MM.1S (cell line): ENCODE results near the gene SETBP1.

Source experiments
- DNase-seq: peaks from one replicate; pipeline ENCODE4 v3.0.0-alpha.2; 2015
- H2AFZ ChIP-seq: fragments of 300-600 bp; sonication (generic); 2 replicates; pipeline ENCODE4 v1.6.0; 2016; ENCODE audit warnings: antibody characterized with exemption, low read length
- H3F3A ChIP-seq: fragments of 300-600 bp; sonication (generic); 2 replicates; pipeline ENCODE4 v1.6.1; 2016; ENCODE audit warnings: mild to moderate bottlenecking, antibody characterized with exemption, low read length, moderate library complexity, mixed read lengths; ENCODE audit not compliant: insufficient read depth
- H3K27ac ChIP-seq: fragments of 300-600 bp; sonication (generic); 2 replicates; pipeline ENCODE4 v1.5.1; 2016; ENCODE audit warnings: mild to moderate bottlenecking, low read length
- H3K27me3 ChIP-seq: fragments of 300-600 bp; sonication (generic); replicated peaks from 2 replicates; pipeline ENCODE4 v1.6.0; 2016; ENCODE audit warnings: low read length; ENCODE audit not compliant: insufficient read depth
- H3K36me3 ChIP-seq: fragments of 300-600 bp; sonication (generic); replicated peaks from 2 replicates; pipeline ENCODE4 v1.6.1; 2016; ENCODE audit warnings: mild to moderate bottlenecking, low read length, mixed read lengths; ENCODE audit not compliant: insufficient read depth
- H3K4me1 ChIP-seq: fragments of 300-600 bp; sonication (generic); 2 replicates; pipeline ENCODE4 v1.6.1; 2016; ENCODE audit warnings: low read length, mixed read lengths
- H3K4me2 ChIP-seq: fragments of 300-600 bp; sonication (generic); 2 replicates; pipeline ENCODE4 v1.6.0; 2016; ENCODE audit warnings: low read depth, low read length
- H3K4me3 ChIP-seq: fragments of 300-600 bp; sonication (generic); 2 replicates; pipeline ENCODE4 v1.5.1; 2016; ENCODE audit warnings: low read length, mixed read lengths
- H3K79me2 ChIP-seq: fragments of 300-600 bp; sonication (generic); 2 replicates; pipeline ENCODE4 v1.6.1; 2016; ENCODE audit warnings: mixed run types, low read length, mixed read lengths
- H3K9ac ChIP-seq: fragments of 300-600 bp; sonication (generic); 2 replicates; pipeline ENCODE4 v1.6.1; 2016; ENCODE audit warnings: low read length, mixed read lengths
- H3K9me2 ChIP-seq: fragments of 300-600 bp; sonication (generic); replicated peaks from 2 replicates; pipeline ENCODE4 v1.6.1; 2016; ENCODE audit warnings: mild to moderate bottlenecking, low read length, mixed read lengths; ENCODE audit not compliant: insufficient read depth
- H3K9me3 ChIP-seq: fragments of 300-600 bp; sonication (generic); replicated peaks from 2 replicates; pipeline ENCODE4 v1.6.1; 2016; ENCODE audit warnings: mild to moderate bottlenecking, low read length, mixed read lengths; ENCODE audit not compliant: insufficient read depth
- H4K20me1 ChIP-seq: fragments of 300-600 bp; sonication (generic); 2 replicates; pipeline ENCODE4 v1.6.1; 2016; ENCODE audit warnings: mild to moderate bottlenecking, low read length, moderate library complexity, mixed read lengths; ENCODE audit not compliant: insufficient read depth
- EZH2 ChIP-seq: fragments of 300-600 bp; sonication (generic); optimal IDR thresholded peaks from 2 replicates; pipeline ENCODE3; 2017; ENCODE audit warnings: low read depth, mild to moderate bottlenecking, antibody characterized with exemption, low read length, mixed read lengths
- EZH2phosphoT487 ChIP-seq: fragments of 300-600 bp; sonication (generic); IDR thresholded peaks from 2 replicates; pipeline ENCODE4 v1.6.1; 2018; ENCODE audit warnings: antibody characterized with exemption, low read length
- TF ChIP-seq, protein P1 (sequence below): fragments of 300-600 bp; sonication (generic); IDR thresholded peaks from 2 replicates; pipeline ENCODE4 v1.5.1; 2016; ENCODE audit warnings: antibody characterized with exemption, low read length, mixed read lengths

Gene SETBP1

DNA sequence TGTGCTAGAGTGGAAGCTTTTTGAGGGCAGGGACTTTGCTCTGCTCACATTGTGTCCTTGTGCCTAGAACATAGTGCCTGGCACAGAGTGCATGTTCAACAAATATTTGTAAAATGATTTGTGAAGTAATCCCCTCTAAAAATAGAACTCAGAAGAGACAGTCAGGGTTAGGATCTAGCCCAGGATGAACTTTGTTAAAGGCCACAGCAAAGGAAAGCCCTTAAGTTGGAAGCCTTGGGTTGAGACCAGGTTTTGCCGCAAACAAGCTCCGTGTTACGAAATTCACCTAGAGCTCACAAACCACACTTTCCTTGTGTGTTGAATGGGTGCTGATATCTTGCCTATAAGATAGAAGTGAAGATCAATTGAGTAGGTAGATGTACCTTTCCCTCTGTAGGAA, 84.2 kb downstream of the SETBP1 start:
- Histone ChIP-seq H3F3A (peaks cover 17% of the 10 kb centered on the region), H3K9me3 (no peaks in the 10 kb centered on the region), H3K4me2 (no peak overlapping the region), H3K4me3 (no peak overlapping the region), H3K79me2 (peaks cover 92% of the 10 kb centered on the region), H4K20me1 (no peaks in the 10 kb centered on the region), H3K9me2 (no peaks in the 10 kb centered on the region), H3K4me1 (peaks cover 39% of the 10 kb centered on the region), H3K27me3 (no peaks in the 10 kb centered on the region), H2AFZ (no peak overlapping the region), H3K27ac (no peak overlapping the region), H3K36me3 (no peaks in the 10 kb centered on the region), H3K9ac (no peak overlapping the region)
- no peak for DNase-seq
- TF ChIP-seq EZH2: no peak
- TF ChIP-seq, protein P1, sequence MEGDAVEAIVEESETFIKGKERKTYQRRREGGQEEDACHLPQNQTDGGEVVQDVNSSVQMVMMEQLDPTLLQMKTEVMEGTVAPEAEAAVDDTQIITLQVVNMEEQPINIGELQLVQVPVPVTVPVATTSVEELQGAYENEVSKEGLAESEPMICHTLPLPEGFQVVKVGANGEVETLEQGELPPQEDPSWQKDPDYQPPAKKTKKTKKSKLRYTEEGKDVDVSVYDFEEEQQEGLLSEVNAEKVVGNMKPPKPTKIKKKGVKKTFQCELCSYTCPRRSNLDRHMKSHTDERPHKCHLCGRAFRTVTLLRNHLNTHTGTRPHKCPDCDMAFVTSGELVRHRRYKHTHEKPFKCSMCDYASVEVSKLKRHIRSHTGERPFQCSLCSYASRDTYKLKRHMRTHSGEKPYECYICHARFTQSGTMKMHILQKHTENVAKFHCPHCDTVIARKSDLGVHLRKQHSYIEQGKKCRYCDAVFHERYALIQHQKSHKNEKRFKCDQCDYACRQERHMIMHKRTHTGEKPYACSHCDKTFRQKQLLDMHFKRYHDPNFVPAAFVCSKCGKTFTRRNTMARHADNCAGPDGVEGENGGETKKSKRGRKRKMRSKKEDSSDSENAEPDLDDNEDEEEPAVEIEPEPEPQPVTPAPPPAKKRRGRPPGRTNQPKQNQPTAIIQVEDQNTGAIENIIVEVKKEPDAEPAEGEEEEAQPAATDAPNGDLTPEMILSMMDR: no peak

DNA sequence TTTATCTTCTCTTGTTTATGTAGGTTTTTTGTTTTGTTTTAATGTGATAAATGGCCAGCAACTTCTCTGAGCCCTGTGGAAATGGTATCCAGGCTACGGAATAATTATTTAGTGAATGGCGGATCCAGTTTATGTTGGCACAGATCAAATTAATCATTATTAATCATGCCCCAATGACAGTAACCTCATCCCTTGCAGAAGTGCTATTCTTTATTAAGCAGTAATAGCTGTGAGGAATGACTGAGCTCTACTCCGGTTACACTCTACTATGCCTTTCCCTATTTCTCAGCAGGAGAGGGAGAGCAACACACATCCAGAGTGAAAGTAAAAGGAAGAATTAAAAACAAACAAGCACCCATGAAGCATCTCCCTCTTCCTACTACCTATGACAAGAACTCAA, 84.8 kb downstream of the SETBP1 start:
- Histone ChIP-seq H3K4me2 (no peak overlapping the region), H3K79me2 (peaks cover 97% of the 10 kb centered on the region), H3K27ac (no peak overlapping the region), H3K9me2 (no peaks in the 10 kb centered on the region), H3F3A (peaks cover 11% of the 10 kb centered on the region), H3K27me3 (no peaks in the 10 kb centered on the region), H3K4me3 (no peak overlapping the region), H3K9me3 (no peaks in the 10 kb centered on the region), H3K4me1 (peaks cover 33% of the 10 kb centered on the region), H3K36me3 (no peaks in the 10 kb centered on the region), H2AFZ (no peak overlapping the region), H3K9ac (no peak overlapping the region), H4K20me1 (no peaks in the 10 kb centered on the region)
- TF ChIP-seq EZH2 (no peak), EZH2phosphoT487 (no peak)
- TF ChIP-seq, protein P1: no peak
- DNase-seq: no peak

- Histone ChIP-seq H3K4me3 (no peak overlapping the region), H3F3A (0 out of 2 replicates have a peak, but pooled peaks cover under 1% of the 10 kb centered on the region), H4K20me1 (no peaks in the 10 kb centered on the region), H3K27me3 (no peaks in the 10 kb centered on the region), H3K4me1 (peaks cover 23% of the 10 kb centered on the region), H3K9me2 (no peaks in the 10 kb centered on the region), H3K27ac (no peak overlapping the region), H2AFZ (no peak overlapping the region), H3K36me3 (no peaks in the 10 kb centered on the region), H3K79me2 (peaks cover 99% of the 10 kb centered on the region), H3K4me2 (no peak overlapping the region), H3K9me3 (no peaks in the 10 kb centered on the region), H3K9ac (no peak overlapping the region)
- TF ChIP-seq, protein P1: no peak
- TF ChIP-seq EZH2phosphoT487 (no peak), EZH2 (no peak)
- DNase-seq: no peak
These were observed 85.8 kb downstream of the SETBP1 start for GRCh38 chr18:44766450-44766849.

DNA sequence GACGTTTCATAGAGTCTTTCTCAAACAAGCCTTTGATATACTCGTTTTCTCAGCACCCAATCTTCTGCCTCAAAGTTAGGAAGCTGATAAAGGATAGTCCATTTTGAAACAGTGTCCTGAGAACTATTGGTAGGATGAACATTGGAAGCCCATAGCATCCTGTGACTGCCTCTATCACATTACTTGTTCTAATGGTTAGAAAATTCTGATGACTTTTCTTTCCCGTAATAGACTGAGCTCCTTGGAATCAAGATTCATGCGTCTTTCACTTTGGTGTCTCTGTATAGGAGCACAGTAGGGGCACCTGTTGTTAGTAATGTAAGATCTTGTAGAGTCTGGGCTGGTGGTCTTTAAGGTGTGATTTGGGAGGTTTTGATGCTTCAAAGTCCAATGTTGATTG, 87.1 kb downstream of the SETBP1 start:
- peaks cover 13% of the 10 kb centered on the region; the same call in 1 of the 2 replicates for H3K4me1 ChIP-seq
- H3K27ac ChIP-seq: no peak overlapping the region
- no peak overlapping the region for H2AFZ ChIP-seq
- H3K79me2 ChIP-seq: peaks cover 99% of the 10 kb centered on the region
- DNase-seq: no peak
- no peaks in the 10 kb centered on the region for H4K20me1 ChIP-seq
- no peaks in the 10 kb centered on the region for H3K36me3 ChIP-seq
- no peak overlapping the region for H3K4me3 ChIP-seq
- TF ChIP-seq EZH2phosphoT487: no peak
- no peak for TF ChIP-seq EZH2
- TF ChIP-seq, protein P1: no peak
- H3K9me3 ChIP-seq: no peaks in the 10 kb centered on the region
- no peaks in the 10 kb centered on the region for H3F3A ChIP-seq
- no peak overlapping the region for H3K4me2 ChIP-seq
- H3K9me2 ChIP-seq: no peaks in the 10 kb centered on the region
- no peak overlapping the region for H3K9ac ChIP-seq
- no peaks in the 10 kb centered on the region for H3K27me3 ChIP-seq
